Measurements from ENCODE around the gene SSBP3. TPM values are rescaled to one million over a fixed set of nuclear protein-coding genes. Genes with fewer than 3 reads are reported as not detected.

SSBP3 gene
- total and polyA plus RNA-seq, 2 experiments from 2014 or later: 47.4 to 68.6 TPM

GRCh38 chr1:54245501-54245900 is 160.7 kb downstream of the SSBP3 start (continued):
- TF ChIP-seq ETS1 (IDR thresholded peaks at IDR 0.05): no peak
- no peak for TF ChIP-seq POLR2AphosphoS5 (IDR thresholded peaks at IDR 0.05; ENCODE audit: low read depth)

GRCh38 chr1:54244655-54245054 is 161.5 kb downstream of the SSBP3 start:
- H3K4me1 ChIP-seq (ENCODE audit: insufficient read depth): no peaks in the 10 kb centered on the region
- no peak overlapping the region for H3K27ac Mint-ChIP-seq
- H3K4me3 Mint-ChIP-seq: no peak overlapping the region
- H3K79me2 ChIP-seq (replicated peaks; ENCODE audit: insufficient read depth): no peaks in the 10 kb centered on the region
- H3K9me2 ChIP-seq (ENCODE audit: insufficient read depth): no peaks in the 10 kb centered on the region
- H2AFZ ChIP-seq: no peak overlapping the region
- no peak overlapping the region for H3K4me2 ChIP-seq
- H3K4me1 Mint-ChIP-seq: no peaks in the 10 kb centered on the region
- peaks cover 35% of the 10 kb centered on the region for H3K36me3 Mint-ChIP-seq (ENCODE audit: low read depth)
- no peaks in the 10 kb centered on the region for H3K27me3 ChIP-seq (ENCODE audit: insufficient read depth)
- H3K4me3 ChIP-seq: no peak overlapping the region
- no peaks in the 10 kb centered on the region for H3F3A ChIP-seq (replicated peaks; ENCODE audit: low read depth)
- H3K27me3 Mint-ChIP-seq (ENCODE audit: insufficient read depth, low read depth, poor library complexity): peaks cover 8% of the 10 kb centered on the region
- ATAC-seq: no peak
- no peak overlapping the region for H3K27ac ChIP-seq (ENCODE audit: low read depth)
- H4K20me1 ChIP-seq (replicated peaks; ENCODE audit: insufficient read depth): peaks cover 3% of the 10 kb centered on the region; the same call in 1 of the 2 replicates
- H3K9me3 Mint-ChIP-seq: no peaks in the 10 kb centered on the region
- no peak for DNase-seq (ENCODE audit: low spot score)
- peaks cover 7% of the 10 kb centered on the region; the same call in 1 of the 2 replicates for H3K36me3 ChIP-seq (ENCODE audit: insufficient read depth)
- TF ChIP-seq STAT1 (IDR thresholded peaks at IDR 0.05; ENCODE audit: unreplicated experiment) (no peak), POLR2AphosphoS5 (IDR thresholded peaks at IDR 0.05; ENCODE audit: low read depth) (no peak), EZH2 (IDR thresholded peaks at IDR 0.05; ENCODE audit: low read depth, unreplicated experiment) (no peak), ZNF331 (CRISPR knock-in tag; IDR thresholded peaks at IDR 0.05; ENCODE audit: low read depth) (no peak), NANOG (IDR thresholded peaks at IDR 0.05; ENCODE audit: borderline replicate concordance) (no peak), REST (IDR thresholded peaks at IDR 0.05; ENCODE audit: unreplicated experiment) (no peak), CREB1 (CRISPR knock-in tag; IDR thresholded peaks at IDR 0.05; ENCODE audit: low read depth) (no peak), EZH2phosphoT487 (IDR thresholded peaks at IDR 0.05; ENCODE audit: unreplicated experiment) (no peak), ZNF114 (CRISPR knock-in tag; IDR thresholded peaks at IDR 0.05) (no peak), JUNB (IDR thresholded peaks at IDR 0.05; ENCODE audit: unreplicated experiment) (no peak), CTCF (conservative IDR thresholded peaks at IDR 0.05; ENCODE audit: low read depth in 2 of 2) (no peak)
- TF ChIP-seq, protein P1, sequence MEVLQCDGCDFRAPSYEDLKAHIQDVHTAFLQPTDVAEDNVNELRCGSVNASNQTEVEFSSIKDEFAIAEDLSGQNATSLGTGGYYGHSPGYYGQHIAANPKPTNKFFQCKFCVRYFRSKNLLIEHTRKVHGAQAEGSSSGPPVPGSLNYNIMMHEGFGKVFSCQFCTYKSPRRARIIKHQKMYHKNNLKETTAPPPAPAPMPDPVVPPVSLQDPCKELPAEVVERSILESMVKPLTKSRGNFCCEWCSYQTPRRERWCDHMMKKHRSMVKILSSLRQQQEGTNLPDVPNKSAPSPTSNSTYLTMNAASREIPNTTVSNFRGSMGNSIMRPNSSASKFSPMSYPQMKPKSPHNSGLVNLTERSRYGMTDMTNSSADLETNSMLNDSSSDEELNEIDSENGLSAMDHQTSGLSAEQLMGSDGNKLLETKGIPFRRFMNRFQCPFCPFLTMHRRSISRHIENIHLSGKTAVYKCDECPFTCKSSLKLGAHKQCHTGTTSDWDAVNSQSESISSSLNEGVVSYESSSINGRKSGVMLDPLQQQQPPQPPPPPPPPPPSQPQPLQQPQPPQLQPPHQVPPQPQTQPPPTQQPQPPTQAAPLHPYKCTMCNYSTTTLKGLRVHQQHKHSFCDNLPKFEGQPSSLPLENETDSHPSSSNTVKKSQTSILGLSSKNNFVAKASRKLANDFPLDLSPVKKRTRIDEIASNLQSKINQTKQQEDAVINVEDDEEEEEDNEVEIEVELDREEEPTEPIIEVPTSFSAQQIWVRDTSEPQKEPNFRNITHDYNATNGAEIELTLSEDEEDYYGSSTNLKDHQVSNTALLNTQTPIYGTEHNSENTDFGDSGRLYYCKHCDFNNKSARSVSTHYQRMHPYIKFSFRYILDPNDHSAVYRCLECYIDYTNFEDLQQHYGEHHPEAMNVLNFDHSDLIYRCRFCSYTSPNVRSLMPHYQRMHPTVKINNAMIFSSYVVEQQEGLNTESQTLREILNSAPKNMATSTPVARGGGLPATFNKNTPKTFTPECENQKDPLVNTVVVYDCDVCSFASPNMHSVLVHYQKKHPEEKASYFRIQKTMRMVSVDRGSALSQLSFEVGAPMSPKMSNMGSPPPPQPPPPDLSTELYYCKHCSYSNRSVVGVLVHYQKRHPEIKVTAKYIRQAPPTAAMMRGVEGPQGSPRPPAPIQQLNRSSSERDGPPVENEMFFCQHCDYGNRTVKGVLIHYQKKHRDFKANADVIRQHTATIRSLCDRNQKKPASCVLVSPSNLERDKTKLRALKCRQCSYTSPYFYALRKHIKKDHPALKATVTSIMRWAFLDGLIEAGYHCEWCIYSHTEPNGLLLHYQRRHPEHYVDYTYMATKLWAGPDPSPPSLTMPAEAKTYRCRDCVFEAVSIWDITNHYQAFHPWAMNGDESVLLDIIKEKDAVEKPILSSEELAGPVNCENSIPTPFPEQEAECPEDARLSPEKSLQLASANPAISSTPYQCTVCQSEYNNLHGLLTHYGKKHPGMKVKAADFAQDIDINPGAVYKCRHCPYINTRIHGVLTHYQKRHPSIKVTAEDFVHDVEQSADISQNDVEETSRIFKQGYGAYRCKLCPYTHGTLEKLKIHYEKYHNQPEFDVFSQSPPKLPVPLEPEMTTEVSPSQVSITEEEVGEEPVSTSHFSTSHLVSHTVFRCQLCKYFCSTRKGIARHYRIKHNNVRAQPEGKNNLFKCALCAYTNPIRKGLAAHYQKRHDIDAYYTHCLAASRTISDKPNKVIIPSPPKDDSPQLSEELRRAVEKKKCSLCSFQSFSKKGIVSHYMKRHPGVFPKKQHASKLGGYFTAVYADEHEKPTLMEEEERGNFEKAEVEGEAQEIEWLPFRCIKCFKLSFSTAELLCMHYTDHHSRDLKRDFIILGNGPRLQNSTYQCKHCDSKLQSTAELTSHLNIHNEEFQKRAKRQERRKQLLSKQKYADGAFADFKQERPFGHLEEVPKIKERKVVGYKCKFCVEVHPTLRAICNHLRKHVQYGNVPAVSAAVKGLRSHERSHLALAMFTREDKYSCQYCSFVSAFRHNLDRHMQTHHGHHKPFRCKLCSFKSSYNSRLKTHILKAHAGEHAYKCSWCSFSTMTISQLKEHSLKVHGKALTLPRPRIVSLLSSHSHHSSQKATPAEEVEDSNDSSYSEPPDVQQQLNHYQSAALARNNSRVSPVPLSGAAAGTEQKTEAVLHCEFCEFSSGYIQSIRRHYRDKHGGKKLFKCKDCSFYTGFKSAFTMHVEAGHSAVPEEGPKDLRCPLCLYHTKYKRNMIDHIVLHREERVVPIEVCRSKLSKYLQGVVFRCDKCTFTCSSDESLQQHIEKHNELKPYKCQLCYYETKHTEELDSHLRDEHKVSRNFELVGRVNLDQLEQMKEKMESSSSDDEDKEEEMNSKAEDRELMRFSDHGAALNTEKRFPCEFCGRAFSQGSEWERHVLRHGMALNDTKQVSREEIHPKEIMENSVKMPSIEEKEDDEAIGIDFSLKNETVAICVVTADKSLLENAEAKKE (CRISPR knock-in tag; IDR thresholded peaks at IDR 0.05): no peak
